GM19043 (cell line): ENCODE data around the gene CLCF1.

Source experiments
- ATAC-seq: cut with Tn5 transposase; IDR thresholded peaks from one replicate; pipeline ENCODE4 v1.9.1; 2021; ENCODE audit warnings: low read depth; ENCODE audit not compliant: unreplicated experiment

Gene CLCF1

DNA sequence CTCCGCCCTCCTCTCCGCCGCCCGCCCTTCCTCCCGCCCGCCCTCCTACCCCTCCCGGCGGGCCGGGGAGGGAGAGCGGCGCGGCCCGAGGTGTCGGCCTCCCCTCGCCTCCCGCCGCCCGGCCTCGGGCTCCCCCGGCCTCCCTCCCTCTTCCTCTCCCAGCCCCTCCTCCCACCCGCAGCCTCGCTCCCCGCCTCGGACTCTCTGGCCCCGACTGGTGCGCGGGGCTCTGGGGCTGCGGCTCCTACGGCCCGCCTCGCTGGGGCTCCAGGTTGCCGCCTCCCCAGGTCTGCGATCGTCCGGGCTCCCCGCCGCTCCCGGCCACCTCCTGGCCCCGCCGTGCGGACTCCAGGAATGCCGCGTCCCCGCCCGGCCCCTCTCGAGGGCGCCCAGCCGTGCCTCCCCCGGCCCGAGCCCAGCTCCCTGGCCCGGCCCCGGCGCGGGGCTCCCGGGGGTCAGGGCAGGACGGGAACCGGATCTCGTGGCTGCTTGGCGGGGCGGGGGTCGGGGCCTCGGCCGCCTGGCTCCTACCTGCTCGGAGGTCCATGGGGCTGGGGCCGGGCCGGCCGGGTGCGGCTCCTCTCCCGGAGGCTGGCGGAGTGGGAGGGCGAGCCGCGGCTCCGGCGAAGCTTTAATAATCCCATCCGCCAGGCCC is at the start of gene CLCF1:
CLCF1 (minus strand) TSS at position 606 of the 655 bp plus-strand sequence; CDS start at position 547, 59 bp downstream.
- ATAC-seq, result no peak

DNA sequence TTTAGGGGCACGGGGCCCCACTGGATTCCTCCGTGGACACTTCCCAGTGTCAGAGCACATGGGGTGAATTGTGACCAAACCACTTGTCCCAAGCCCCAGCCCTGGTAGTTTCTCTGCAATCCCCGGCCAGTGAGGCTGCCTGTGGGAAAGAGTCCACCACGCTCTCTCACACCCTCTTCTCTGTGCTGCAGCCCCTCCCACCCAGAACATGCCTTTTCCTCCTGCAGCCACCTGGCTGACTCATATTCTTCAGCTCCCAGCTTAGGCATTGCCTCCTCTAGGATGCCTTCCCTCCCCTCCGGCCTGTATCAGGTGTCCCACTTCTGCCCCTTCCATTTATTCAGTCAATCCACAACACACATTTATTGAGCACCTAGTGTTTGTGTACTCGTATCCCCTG is 49.5 kb upstream of the CLCF1 start:
- ATAC-seq, result no peak

DNA sequence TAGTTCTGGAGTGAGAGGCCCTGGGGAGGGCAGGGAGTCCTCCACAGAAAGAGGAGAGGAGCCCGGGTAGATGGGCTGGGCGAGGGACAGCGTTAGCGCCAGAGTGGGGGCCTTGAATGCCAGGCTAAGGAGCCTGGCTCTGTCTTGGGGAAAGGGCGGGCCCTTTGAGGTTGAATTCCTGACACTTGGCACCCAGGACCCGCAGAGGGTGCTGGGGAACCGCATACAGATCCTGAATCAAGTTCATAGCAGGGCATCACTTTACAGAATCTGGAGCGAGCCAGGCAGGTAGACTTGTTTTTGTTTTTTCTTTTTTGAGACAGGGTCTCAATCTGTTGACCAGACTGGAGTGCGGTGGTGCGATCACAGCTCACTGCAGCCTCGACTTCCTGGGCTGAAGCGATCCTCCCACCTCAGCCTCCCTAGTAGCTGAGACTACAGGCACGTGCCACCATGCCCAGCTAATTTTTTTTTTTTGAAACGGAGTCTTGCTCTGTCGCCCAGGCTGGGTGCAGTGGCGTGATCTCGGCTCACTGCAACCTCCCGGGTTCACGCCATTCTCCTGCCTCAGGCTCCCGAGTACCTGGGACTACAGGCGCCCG is 48.1 kb upstream of the CLCF1 start:
- ATAC-seq, result no peak

DNA sequence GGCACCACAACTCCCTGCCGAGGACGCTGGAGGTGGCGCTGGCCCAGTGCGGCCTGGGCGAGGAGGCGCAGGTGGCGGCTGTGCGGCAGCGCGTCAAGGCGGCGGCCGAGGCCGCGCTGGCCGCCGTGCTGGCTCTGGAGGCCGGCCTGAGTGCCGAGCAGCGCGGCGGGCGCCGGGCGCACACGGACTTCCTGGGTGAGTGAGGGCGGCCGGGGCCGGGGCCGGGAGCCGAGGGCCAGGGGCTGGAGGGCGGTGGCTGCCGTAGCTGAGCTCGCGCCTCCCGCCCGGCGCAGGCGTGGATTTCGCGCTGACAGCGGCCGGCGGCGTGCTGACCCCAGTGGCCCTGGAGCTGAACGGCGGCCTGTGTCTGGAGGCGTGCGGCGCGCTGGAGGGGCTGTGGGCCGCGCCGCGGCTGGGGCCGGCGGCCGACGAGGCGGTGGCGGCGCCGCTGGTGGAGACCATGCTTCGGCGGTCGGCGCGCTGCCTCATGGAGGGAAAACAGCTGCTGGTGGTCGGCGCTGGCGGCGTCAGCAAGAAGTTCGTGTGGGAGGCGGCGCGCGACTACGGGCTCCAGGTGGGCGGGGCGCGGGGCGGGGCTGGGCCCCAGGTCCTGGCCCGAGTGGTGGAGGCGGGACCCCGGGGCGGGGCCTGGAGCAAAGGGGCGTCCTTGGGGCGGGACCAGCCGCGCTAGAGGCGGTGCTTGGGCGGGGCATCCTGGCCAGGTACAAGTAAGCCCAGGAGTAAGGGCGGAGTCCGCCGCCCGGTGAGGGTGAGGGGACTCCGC is 47.4 kb upstream of the CLCF1 start:
- ATAC-seq, result peak; percentile 94

DNA sequence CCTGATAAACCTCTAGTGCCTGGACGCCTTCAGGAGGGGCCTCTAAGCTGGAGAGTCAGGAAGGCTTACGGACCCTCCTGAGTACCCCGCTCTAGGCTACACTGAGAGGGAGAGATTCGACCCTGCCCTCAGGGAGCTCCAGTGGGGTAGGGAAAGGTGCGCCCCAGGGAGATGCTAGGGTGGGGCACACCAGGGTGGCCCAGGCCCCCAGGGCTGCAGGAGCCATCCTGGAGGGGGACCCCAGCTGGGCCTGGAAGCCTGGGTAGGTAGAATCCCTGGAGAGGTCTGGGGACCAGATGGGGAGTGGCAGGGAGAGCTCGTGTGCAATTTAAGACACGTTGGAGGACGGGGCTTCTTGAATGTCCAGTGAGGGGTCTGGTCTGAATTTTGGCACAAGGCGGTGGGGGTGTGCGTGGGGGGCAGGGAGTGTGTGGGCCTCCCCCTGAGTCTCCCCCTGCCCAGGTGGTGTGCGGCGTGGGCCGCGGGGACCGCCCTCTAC is 46.8 kb upstream of the CLCF1 start:
- no peak for ATAC-seq

DNA sequence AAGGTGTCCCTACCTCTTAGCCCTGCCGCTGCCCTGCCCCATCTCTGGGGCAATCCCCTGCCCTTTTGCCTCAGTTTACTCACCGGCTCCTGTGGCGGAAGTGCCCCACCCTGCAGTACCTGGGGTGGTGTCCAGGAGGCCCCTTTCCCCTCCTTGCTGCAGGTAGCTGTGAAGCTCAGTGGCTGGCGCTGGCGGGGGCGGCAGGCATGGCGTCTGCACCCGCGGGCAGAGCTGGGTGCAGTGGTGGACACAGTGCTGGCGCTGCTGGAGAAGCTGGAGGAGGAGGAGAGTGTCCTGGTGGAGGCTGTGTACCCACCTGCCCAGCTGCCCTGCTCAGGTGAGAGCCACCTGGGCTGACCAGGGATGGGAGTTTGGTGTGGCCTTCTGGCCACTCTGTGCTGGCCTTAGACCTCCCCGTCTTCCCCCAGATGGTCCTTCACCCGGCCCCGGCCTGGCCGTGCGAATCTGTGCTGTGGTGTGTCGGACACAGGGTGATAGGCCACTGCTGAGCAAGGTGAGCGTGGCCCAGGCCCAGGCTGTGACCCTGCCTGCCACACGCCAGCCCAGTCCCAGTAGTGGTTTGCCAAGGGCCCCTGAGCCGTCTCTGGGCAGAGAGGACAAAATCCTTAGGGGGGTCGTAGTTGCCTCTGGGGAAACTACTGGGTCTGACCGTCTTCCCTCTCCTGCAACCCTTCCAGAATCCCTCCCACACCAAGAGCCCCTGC is 46.1 kb upstream of the CLCF1 start:
- ATAC-seq, result no peak

DNA sequence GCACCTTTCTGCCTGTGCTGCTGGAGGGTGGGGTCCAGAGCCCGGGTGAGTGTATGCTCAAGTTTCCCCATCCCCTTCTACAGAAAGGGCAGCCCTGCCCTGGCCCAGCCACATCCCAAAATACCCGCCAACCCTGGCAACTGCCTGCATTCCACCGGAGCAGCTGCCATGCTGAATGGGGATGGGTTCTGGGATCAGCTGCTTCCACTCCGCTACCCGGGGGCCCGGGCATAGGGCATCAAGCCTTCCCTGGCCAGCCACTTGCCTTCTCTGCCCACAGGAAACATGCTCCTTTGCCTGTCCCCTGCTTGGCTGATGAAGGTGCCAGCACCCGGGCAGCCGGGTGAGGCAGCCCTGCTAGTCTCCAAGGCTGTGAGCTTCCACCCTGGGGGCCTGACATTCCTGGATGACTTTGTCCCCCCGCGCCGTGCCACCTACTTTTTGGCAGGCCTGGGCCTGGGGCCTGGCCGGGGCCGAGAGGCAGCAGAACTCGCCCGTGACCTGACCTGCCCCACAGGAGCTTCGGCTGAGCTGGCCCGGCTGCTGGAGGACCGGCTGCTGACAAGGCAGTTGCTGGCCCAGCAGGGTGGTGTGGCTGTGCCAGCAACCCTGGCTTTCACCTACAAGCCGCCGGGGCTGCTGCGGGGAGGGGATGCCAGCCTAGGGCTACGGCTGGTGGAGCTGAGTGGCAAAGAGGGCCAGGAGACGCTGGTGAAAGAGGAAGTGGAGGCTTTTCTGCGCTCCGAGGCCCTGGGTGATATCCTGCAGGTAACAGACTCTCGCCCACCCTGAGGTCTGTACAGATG is 45.3 kb upstream of the CLCF1 start:
- no peak for ATAC-seq

DNA sequence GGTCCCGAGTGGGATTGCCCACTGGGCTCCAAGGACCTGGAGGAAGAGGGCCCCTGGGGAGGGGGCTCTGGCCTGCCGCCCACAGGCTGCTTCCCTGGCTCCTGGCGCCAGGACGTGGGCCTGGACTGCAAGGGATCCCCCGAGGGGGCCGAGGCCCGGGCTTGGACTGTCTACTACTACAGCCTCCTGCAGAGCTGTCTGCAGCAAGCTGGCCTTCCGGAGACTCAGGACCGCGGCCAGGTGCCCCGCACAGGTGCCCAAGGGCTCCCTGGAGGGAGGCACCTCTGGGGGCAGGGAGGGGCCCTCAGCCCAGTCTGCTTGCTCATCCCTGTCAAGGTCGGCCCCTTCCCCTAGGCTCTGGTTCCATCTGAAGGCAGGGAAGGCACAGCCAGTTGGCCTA is 44.0 kb upstream of the CLCF1 start:
- ATAC-seq, result no peak

DNA sequence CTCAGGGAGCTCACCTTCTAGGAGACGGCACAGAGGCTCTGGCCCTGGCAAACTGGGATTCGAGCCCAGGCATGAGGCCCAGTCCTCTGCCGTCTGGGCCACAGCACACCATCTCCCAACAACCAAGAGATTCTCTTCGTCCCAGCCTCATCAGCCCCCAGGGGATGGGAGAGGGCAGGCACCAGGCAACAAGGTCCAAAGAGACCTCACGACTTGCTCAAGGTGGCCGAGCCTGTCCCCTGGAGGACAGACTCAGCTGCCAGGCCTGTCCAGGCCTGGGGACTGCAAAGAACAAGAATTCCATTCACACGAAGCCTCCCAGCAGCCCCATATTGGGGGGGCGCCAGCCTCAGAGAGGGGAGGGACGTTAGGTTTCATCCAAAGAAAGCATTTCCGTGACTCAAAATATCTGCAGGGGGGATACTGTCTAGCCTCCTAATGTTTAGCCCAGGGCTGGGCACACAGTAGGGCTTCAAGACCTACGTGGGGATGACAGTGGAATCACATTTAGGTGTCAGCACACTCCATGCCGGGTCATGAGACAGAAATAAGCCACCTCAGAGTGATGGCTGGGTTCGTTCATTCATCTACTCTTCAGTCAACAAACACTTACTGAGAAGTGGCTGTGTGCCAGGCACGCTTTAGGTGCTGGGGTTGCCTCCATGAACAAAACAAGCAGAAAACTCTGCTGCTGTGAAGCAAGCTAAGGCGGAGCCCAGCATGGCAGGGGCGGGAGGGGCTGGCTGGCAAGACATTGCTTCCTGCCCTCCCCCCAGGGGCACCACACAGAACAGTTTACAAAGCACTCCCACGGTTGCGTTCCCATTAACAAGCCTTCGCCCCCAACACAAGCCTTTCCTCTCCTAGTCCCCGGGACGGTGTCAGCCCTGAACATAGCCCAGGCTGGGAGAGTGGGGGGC is 43.3 kb upstream of the CLCF1 start:
- no peak for ATAC-seq

DNA sequence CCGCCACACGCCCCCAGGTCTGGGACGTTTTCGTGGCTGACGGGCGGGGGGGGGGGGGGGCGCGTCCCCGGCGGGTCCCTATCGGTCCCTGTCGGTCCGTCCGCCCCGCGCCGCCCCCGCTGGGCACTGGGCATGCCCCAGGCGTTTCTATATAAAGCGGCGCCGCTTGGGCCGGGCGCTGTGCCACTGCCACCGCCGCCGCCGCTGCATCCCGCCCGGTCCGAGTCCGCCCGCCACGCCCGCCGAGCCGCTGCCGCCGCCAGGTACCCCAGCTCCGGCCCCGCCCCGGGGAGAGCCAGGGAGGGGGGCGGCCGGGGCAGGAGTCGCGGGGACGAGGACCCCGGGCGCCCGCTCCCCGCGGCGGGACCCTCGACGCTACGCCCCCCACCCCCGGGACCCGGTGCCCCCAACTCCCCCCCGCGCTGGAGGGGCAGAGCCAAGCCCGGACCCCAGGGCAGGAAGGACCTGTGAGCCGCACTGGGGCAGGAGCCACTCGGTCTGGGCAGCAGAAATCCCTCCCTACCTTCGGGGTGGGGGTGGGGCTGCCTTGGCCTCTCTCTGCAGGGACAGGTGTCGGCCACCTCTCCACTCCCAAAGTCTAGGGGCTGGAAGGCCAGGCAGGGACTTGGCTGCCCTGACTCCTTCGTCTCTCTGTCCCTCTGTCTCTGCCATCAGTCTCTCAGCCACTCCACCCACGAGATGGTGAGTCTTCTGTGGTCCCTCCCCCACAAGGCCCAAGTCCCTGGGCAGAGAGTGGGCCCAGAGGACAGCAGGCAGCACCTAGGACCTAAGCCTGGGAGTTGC is 42.3 kb upstream of the CLCF1 start, which contains the start of gene CARNS1:
CARNS1 (plus strand) TSS at position 178 of the 804 bp plus-strand sequence; CDS start at position 700, 522 bp downstream.
- no peak for ATAC-seq

DNA sequence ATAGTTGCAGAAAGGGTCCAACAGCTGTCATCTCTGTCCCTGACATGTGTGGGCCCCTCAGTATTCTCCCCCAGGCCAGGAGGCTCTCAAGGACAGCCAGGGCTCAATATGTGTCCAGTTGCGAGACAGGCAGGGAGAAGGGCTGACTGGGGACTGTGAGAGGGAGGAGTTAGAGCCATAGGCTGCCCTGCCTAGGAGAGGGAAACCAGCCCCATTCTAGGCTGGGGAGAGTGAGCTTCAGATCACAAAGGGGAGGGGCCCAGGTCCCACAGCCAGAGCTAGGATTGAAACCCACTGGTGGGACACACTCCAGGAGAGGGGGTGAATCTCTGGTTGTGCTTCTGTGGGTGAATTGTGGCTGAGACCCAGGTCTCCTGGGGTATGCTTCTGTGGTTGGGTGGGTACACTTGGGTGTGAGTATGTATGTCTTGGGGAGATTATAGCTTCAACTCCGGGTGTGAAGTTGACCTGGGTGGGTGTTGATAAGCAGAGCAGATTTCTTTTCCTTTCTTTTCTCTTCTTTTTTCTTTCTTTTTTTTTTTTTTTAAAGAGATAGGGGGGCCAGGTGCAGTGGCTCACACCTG is 40.0 kb upstream of the CLCF1 start:
- ATAC-seq, result no peak

DNA sequence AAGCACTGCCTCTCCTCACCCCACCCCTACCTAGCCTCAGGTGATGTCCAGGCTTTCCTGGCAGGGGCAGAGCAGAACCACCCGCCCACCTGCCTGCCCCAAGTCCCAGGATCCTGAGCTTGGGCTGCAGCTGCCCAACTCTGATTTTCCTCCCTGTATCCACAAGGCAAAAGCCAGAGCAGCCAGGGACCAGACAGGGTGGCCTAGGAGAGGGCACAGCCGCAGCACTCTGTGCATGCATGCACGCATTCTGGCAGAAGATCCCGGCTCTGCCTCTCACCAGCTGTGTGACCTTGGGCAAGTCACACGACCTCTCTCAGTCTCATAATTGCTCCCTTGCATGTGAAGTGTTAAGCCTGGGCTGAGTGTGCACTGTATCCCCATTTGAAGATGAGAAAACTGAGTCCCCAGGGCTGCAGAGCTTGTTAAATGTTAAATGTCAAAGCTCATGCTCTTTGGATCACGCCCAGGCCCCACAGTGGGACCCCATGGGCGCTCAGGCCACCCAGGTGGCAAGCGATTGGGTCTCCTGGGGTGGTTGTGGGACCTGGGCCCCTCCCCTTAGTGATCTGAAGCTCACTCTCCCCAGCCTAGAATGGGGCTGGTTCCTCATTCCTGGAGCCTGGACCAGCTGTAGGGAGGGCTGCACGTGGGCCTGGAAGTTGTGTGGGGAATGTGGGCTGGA is 39.2 kb upstream of the CLCF1 start:
- ATAC-seq, result no peak

DNA sequence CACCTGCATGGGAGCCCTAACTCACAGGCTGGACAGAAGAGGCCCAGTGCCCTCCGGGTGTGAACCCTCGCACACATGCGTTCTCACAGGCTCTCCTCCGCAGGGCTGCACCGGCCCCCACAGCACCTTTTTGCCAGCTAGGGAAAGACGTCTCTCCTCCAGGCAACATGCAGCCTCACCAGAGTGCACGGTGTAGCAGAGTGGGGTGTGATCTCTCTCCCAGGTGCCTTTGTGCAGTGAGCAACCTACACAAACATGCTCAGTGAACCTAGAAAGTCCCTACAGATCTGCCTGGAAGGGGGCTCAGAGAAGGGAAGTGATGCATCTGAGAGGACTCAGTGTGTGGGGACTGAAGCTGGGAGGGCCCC is 38.4 kb upstream of the CLCF1 start:
- no peak for ATAC-seq

DNA sequence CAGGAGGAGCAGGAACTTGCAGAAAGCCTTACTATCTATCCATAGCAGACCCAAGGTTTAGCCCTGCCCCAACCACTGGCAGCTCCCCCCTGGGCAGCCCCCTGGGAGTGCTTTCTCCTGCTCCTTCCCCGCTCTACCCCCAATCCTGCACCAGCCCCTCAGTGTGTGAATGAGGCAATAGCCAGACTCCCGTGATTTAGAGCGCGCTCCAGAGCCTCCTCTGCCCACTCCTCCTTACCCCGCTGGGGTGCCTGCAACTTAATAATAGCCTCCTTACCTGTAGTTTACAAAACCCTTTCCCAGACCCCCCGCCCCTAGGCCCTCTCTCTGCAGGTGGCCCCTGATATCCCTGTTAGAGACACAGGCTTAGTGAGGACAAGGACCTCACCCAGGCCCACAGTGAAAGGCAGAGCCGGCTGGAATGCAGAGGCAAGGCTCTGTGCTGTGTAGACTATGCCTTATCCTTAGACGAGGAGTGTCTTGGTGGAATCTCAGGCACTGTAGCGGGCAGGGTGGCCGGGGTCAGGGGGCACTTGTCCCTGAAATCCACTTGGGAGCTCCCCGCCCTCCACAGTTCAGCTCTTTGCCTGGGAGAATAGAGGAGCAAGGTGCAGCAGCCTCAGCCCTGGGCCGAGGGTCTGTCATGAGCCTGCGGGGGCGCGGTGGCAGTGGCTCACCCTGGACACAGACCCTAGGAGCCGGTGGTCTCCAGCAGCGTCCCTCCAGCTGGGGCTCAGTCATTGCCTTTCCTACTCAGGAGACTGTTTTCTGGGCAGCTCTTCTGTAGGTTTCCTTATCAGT is 37.8 kb upstream of the CLCF1 start:
- no peak for ATAC-seq

DNA sequence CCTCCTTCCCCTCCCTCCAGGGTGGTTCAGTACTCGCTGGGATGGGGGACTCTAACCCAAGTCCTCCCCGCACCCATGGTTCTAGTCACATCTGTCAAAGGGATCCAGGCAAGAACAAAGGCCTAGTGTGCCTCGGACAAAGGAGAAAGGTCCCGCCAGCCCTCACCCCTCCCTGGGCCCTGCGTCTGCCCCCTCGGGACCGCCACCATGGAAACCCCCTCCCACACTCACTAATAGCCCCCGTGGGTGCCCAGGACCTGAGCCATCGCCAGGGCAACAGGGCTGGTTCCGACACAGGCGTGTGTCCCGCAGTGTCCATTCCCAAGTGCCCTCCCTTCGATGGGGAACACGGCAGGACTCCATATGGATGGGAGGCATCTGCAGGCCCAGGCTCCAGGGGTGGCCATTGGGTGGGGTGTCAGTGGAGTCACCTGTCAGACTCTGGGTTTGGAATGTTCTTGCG is 37.0 kb upstream of the CLCF1 start:
- no peak for ATAC-seq

DNA sequence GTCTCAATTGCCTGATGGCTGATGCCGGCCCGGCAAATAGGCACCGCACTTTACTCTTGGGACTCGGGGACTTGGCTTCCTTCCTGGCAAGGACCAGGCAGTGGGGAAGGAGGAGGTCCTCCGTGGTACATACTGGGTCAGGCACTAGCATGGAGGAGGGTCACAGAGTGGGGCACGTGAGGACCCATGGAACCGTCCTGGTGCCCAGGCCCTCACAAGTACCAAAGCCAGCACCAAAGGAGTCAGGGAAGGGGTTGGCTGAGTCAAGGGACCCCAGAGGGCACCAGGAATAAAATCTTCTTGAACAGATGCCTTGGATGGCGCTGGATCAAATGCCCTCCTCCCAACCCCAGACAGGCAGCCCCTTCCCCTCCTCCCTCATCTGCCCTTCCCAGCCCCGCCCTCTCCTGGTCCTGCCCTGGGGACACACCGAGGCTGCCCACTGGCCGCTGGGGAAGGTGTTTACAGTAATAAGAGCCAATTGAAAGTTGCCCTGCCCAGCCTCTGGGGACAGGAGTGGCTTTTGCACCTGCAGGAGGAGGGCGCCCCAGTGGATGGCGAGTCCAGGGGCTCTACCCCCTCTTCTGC is 36.5 kb upstream of the CLCF1 start:
- no peak for ATAC-seq
